DMS79 (cell line): Measurements from ENCODE around the gene CD3E.
"Not testable (repeated sequence)": the region's sequence is repeated elsewhere in the genome, so short reads cannot be mapped to it uniquely, and the experiment has no call there.

Source experiments
- DNase-seq: peaks from one replicate; lab custom pipeline; 2025; lab: John Stamatoyannopoulos, UW

CD3E gene

DNA sequence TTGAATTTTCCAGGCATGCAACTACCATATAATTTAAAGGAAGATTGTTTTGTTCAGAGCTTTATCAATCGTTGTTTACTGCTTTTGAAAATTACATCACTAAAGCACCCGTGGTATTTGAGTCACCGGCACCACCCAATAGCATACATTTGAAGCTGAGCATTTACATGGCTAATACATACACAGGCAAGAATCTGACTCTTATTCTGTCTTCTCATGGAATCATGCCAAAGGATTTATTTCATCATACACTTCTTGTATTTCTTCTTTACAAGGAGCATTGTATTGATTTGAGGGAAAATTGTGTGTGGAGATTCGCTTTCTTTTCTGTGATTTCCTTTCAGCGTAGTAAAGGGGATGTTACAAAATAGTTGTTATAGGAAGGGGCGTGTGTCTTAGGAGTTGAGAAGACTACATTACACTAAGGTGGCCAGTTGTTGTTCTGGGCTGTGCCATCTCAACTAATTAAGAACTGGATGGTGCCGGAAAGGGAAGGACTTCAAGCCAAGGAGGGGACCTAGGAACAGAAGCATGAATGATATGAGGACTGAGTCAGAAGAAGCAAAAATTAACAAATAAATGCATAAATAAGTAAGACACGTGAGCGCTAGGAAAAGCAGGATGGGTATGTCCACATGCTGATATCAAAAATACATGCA is 12.9 kb upstream of the CD3E start:
- DNase-seq, result no peak

DNA sequence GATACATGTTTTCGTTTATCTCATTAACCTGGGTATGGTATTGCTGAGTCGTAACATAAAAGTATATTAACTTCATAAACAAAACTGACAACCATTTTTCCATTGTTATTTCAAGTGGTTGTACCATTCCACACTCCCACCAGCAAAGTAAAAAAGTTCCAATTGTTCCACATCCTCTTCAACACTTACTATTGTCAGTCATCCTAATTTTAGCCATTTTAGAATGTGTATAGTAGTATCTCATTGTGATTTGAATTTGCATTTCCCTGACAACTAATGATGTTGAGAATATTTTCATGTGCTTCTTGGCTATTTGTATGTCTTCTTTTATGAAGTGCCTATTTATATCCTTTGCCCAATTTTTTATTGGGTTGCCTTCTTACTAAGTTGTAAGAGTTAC is 10.5 kb upstream of the CD3E start:
- DNase-seq, result no peak

DNA sequence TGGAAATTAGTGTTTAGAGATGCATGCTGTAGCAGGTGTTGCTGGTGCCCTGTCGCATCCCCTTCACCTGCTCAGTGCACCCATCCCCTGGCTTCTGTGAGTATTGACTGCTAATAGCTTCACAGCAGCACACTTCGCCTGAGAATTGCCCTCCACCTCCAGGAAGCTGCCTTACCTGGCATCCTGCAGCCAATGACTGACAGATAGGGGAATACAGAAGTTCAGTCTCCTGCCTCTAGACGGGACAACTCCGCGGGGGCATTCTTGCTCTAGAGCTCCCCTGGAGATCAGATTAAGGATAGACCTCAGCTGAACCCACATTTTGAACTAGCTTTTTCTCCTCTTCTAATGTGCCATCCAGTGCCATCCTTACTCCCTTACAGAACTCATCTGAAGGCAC is 9.3 kb upstream of the CD3E start:
- DNase-seq, result no peak

DNA sequence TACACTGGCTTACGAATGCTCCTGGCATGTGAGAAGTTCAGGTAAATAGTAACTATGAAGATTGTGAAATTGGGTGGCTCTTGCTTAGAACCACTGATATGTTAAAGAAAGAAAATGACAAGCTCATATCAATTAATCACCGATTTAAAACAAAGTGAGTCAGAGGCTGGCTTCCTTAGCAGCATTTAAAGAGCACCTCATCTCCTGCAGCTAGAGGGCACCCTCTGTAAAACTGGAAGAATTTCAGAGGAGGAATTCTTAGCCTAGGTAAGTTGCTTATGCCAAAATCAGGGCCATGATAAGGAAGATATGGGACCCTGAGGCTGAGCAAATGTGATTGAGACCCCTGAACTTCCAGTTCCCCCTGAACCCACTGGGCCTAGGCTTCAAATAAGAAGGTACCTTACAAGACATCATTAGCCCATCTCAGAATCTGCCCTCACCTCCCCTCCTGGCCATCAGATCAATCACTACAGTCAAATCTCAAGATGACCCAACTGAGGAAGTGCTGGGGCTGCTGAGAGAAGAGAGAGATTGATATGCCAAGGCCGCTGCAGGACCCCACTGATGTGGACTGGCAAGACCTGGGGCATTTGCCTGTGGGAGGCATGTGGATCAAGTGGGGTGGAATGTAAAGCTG is 8.6 kb upstream of the CD3E start:
- no peak for DNase-seq

DNA sequence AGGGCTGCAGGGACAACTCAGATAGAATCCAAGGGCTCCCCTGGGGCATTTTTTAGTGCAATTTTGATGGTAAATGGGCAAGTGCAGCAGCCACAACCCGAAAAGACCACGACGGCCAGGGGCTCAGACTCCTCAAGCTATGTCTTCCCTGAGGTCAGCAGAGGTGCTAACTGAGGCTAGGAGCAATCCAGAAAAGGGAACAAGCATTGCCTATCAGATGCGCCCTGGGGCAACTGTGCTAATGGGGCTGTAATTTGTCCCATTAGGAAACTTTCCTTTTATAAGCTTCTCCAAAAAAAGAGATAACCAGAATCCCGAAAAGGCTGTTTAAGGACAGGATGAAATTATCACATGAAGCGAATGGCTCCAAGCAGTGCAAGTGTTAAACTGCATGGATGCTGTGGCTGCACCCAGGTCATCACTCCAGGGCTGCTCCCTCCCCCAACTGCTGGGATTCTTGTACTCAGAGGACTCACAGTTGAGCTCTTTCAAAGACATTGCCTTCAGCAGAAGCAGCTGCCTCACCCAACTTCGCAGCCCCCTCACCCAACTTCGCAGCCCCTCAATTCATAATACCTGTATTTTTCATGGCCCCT is 2.8 kb upstream of the CD3E start:
- no peak for DNase-seq

DNA sequence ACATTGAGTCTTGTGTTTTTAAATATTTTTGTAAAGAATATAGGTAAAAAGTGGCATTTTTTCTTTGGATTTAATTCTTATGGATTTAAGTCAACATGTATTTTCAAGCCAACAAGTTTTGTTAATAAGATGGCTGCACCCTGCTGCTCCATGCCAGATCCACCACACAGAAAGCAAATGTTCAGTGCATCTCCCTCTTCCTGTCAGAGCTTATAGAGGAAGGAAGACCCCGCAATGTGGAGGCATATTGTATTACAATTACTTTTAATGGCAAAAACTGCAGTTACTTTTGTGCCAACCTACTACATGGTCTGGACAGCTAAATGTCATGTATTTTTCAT is 333 bp upstream of the CD3E start:
- DNase-seq, result no peak

DNA sequence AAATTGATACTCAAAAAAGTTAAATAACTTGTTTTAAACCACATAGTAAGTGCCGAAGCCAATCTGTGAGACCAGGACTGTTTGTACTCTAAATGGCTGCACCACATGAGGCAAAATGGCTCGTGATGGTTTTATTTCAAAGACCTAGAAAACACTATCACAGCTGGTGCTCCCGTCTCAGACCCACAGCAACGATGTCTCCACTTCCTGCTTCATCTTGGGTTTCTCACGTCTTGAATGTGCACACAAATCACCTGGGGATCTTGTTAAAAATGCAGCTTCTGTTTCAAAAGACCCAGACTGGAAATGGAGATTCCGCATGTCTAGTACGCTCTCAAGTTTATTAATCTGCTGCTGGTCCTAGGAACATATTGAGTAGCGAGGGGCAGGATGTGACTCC is 1.2 kb downstream of the CD3E start:
- no peak for DNase-seq

DNA sequence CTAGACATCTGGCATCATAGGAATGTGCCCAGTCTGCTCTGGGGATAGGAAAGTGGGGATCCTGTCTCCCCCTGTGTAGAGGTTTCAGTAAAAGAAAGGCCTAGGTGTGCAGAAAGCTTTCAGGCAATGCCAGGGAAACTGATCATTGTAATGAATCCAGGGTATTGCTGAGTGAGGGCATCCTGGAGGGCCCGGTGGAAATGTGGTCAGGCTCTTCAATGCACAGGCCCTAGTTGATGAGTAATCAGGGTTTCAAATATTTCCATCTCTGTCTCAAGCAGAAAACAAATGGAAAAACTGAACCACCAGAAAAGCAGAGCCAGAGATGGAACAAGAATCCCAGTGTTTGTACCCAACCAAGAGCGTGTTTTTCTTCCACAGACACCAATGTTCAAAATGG is 2.0 kb downstream of the CD3E start:
- no peak for DNase-seq

DNA sequence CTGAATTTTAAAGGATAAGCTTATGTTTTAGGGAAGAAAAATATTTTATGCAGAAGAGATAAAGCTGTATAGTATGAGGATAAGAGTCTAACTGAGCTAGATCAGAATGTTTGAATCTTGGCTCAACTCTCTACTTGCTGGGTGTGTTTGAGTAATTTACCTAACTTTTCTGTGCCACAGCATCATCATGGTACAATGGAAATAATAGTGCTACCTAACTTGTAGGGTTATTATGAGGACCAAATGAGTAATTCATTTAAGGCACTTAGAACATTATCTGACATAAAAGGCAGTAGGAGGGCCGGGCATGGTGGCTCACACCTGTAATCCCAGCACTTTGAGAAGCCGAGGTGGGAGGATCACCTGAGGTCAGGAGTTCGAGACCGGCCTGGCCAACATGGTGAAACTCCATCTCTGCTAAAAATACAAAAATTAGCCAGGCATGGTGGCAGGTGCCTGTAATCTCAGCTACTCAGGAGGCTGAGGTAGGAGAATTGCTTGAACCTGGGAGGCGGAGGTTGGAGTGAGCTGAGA is 4.5 kb downstream of the CD3E start:
- DNase-seq, result not testable (repeated sequence)

DNA sequence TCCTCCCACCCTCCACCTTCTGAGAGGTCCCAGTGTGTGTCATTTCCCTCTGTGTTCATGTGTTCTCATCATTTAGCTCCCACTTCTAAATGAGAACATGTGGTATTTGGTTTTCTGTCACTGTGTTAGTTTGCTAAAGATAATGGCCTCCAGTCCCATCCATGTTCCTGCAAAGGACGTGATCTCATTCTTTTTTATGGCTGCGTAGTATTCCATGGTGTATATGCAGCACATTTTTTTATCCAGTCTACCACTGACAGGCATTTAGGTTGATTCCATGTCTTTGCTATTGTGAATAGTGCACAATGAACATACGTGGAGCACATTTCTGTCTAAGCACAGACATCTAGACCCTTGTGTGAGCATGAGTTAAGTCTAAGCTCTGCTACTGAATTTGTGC is 5.7 kb downstream of the CD3E start:
- DNase-seq, result no peak

DNA sequence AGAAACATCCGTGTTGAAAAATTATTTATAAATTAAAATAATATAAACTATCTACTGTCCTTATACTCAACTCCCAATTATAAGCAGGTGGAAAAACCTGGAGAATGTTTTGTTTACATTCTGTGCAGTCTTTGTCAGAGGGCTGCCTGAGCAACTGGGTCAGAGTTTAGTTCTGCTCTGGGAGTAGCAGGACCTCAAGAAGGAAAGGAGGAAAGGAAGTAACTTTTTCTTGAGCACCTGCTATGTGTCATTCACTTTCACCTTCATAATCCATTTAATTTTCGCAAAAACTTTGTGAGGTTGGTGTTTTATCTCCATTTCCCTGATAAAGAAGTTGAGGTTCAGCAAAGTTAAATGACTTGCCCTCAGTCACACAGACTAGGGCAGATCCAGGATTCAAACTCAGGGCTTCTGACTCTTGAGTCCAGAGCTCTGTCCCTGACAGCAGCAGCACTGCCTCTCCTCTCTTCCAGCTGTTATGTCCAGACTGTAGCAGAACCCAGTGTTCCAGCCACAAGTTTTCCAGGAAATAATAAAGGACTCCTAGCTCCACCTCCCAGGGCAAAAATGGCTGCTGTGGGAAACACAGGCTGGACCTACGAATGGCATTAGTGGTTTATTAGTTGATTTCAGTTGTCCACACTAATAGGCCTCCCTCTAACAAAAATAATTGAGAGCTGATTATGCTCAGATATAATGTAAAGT is 6.4 kb downstream of the CD3E start:
- no peak for DNase-seq

DNA sequence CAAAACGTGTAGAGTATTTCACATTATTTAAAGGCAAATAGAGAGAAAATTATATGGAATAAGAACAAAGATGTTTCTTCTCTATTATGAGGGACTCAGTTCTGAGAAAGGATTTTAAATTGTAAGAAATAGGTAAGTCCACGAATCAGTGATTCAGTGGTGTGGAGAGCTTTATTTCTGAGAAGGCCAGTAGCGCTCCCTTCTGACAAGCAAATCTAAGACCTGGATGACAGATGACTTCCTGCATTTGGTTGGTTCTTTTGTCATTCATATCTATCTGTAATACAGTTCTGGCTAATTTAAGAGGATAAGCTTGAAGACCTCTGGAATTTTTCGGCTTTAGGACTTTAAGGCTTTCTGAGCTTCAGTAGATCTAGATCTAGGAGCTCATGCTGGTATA is 7.0 kb downstream of the CD3E start:
- DNase-seq, result no peak

DNA sequence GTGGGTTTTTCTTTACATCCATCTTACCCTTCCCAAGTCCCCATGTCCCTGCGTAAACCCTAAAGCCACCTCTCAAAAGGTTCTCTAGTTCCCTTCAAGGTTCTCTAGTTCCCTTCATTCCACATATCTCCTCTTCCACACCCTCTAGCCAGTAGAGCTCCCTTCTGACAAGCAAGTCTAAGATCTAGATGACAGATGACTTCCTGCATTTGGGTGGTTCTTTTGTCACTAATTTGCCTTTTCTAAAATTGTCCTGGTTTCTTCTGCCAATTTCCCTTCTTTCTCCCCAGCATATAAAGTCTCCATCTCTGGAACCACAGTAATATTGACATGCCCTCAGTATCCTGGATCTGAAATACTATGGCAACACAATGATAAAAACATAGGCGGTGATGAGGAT is 7.8 kb downstream of the CD3E start:
- DNase-seq, result no peak

DNA sequence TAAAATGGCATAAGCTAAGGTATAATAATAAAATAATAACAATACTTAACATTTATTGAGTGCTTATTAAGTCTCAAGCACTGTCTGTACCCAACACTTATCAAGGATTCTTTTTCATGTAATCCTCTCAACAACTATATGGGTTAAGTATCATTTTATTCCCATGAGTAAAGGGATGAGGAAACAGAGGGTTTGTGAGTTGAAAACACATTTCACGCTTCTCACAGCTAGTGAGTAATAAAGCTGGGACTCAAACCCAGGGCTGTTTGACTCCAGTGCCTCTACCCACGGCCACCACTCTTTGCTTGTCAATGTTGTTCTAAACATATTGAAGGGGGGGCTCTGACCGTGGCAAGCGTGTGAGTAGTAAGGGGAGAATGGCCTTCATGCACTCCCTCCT is 8.7 kb downstream of the CD3E start:
- no peak for DNase-seq

DNA sequence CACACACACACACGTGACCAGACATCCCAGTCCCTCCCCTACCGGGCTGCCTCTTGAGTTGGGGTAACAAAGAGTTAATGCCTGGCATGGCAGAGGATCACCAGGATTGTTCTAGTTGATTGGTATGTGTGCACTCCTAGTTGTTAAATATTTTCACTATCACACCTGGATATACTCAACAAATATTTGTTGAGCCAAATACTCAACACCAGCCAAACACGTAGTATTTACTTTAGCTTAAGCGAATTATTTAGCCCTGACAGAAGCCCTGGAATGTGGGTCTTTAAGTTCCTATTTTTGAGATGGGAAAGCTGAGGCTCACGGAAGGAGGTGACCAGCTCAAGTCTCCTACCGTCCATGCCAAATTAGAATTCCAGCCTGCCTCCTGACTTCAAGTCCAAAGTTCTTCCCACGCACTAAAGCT is 10.5 kb downstream of the CD3E start:
- no peak for DNase-seq

DNA sequence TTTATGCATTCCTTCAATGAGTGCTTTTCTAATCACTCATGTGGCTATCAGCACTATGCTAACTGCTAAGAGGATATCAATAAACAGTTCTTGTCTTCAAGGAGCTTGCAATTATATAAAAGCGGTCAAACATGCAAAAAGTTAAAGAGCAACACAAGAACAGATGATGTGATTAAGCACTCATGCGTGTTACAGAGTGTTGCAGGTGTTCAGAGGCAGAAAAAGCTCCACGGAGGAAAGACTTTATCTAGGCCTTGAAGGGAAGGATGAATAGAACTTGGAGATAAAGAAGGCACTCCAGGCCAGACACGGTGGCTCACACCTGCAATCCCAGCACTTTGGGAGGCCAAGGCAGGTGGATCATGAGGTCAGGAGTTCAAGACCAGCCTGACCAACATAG is 13.6 kb downstream of the CD3E start:
- DNase-seq, result peak; percentile 2

DNA sequence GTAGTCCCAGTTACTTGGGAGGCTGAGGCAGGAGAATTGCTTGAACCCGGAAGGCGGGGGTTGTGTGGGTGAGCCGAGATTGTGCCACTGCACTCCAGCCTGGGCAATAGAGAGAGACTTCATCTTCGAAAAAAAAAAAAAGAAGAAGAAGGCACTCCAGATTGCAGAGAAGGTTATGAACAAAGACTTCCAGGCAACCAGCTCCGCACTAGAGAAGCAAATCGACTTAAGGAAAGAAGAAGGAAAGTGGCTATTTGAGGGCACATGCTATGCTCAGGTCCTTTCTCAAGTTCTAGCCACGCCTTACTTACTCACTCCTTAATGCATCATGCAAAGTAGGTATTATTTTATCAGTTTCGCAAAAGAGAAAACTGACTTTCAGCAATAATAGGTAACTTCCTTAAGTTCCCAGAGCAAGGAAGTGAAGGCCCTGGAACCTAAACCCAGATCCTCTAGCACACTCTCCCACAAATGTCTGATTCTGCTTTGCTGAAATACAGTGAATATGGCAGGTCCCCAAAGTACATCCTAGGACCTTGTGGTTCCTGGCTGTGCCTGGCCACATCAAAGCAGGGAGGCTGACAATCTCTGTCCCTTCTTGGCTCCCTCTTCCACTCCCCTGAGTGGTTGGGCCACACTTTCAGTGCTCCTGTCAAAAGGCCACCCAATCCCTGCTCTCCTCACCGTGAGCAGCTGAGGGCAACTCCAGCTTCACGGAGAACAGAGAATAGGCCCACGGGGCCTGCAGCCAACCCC is 14.2 kb downstream of the CD3E start:
- no peak for DNase-seq

DNA sequence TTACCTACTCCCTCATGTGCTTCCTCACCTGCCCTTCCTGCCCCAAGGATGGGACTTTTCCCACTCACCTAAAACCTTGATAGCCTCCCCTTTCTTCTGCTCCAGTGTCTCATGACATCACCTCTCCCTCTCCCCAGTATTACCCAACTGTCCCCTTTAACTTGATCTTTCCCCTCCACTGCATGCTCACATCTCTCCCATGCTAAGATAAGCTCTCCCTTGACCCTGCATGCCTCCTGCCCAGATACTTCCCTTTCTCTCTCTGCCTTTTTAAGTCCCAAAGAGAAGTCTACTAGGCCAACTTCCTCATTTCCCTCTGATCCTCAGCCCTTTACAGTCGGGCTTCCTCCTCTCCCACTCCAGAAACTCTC is 14.8 kb downstream of the CD3E start:
- no peak for DNase-seq

DNA sequence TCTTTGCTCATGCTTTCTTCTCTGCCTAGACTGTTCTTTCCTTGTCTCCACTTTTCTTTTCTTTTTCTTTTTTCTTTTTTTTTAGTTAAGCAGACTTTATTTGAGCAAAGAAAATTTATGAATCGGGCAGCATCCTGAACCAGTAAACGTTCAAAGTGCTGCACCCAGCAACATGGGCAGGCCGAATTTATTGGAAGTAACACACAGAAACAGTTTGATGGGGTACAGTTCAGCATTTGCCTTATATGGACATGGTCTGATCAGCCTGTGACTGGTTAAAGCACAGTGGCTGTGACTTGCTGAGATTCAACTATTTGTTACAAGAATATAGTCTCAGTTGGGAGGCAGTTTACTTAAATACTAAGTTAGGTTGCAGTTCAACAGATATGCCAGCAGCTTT is 16.0 kb downstream of the CD3E start:
- DNase-seq, result no peak

DNA sequence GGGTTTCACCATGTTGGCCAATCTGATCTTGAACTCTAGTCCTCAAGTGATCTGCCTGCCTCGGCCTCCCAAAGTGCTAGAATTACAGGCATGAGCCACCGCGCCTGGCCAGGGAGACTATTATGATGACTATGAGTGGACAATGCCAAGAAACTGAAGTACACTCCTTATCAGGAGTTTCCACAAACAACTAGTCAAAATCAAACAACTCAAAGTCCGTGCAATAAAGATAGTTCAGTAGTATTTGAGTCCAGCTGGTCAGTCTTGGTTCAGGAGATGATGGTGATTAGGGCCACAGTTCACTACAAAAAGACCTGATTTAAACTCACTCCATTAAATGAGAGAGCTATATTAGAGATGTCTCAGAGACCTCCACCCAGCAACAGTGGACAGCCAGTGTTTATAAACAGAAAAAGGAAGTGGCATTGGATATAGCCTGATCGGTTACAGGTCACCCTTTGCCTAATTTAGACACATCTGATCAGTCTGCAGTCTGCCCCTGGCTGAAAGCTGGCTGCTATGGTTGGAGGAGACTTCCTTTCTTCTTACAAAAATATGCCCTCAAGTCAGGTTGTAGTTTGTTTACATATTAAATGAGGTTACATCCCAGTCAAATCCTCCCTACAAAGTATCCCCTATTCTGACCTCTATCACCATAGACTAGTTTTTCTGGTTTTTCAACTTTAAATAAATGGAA is 17.0 kb downstream of the CD3E start:
- DNase-seq, result no peak

DNA sequence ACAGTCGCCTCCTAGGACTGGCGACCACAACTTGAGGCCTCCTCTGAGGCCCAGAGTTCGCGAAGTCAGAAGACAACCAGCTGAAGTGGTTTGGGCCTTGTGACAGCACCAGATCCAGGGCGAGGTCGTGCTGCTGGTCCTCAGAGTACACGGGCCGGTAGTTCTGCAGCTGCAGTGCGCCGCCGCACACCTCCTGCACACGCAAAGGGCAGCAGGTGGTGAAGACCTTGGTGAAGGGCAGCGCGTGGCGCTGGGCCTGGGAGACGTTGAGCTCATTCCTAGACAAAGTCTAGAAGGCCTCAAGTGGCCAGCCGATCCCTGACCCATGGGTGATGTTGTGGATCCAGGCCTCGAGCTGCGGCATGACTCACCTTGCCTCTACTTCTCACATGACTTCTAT is 18.2 kb downstream of the CD3E start:
- DNase-seq, result no peak

DNA sequence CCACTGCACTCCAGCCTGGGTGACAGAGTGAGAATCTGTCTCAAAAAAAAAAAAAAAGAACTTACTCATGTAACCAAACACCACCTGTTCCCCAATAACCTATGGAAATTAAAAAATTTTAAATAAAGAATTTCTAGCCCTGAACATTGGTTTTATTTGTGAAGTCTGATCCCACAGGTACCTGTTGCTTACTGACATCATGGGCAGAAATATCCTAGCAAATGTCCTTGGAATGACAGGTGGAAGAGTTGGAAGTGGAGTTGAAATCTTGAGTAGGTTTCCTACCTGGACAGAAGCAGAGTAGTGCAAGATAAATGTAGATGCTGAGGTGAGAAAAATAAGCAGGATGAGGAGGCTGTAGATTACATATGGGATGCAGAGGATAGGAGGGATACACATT is 20.8 kb downstream of the CD3E start:
- DNase-seq, result no peak
